PC-3 (cell line): Measurements from ENCODE around the gene SERBP1.

Experiments
- CTCF ChIP-seq: fragments of 300-600 bp; sonication (generic); conservative IDR thresholded peaks from 2 replicates; pipeline ENCODE4 v1.5.1; 2017; ENCODE audit warnings: antibody characterized with exemption, low read depth, mild to moderate bottlenecking, low read length
- EZH2 ChIP-seq: fragments of 300-600 bp; sonication (generic); IDR thresholded peaks from one replicate; pipeline ENCODE4 v1.6.1; 2017; ENCODE audit warnings: antibody characterized with exemption, mild to moderate bottlenecking, low read length; ENCODE audit not compliant: unreplicated experiment

GRCh38 chr1:67418839-67419586, 11.2 kb downstream of the SERBP1 start:
- TF ChIP-seq CTCF (no peak), EZH2 (no peak)
